Activated CD4-positive, CD25-positive, alpha-beta regulatory T cell treated with anti-CD3 and anti-CD28 coated beads, Interleukin-2, amount 50 U/mL, for 16 hours (primary cell): ENCODE measurements around the gene SLC6A5.

Experiments
- DNase-seq: peaks from one replicate; pipeline ENCODE4 v3.0.0-alpha.2; 2020; ENCODE audit warnings: low read depth, low spot score

Gene SLC6A5

GRCh38 chr11:20668844-20669819 lies 69.7 kb downstream of the SLC6A5 start, which contains the start of gene NELL1:
Gene NELL1, plus strand, starts transcription at chr11:20669586.
- no peak for DNase-seq

DNA sequence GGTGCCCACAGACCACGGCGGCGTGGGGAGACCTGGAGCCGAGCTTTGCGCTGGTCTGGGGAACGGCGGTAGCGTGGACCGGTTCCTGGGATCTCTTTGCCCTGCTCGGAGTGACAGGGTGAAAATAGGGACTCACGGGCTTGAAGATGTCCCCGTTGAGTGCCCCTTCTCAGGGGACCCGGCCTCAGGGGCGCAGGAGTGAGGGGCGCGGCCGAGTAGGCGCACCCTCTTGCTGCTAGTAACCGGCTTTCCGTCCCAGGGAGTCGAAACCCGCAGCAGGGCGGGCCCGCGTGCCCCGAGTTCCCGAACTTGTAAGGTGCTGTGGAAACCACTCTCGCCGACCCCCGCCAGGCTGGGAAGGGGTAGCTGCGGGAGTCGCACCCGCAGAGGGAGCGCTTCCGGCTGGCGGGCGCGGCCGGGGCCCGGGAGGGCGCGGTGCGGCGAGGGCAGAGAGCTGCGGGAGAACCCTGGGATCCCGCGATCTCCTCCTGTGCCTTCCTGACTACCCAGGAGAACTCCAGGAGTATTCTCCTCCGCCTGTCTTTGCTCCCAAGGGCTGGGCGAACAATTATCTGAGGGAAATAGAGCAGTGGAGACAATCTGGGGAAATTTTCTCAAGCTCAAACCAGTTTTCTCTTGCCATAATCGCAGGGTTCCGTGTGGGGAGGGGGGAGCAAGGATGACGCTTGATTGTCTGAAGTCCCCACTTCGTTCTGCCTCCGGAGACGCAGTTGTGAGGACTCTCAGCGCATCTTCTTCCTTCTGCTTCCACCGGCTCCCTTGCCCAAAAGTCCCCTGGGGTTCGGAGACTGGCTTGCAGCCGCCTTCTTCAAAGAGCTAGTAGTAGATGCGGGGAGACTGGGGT lies 70.6 kb downstream of the SLC6A5 start:
- no peak for DNase-seq

DNA sequence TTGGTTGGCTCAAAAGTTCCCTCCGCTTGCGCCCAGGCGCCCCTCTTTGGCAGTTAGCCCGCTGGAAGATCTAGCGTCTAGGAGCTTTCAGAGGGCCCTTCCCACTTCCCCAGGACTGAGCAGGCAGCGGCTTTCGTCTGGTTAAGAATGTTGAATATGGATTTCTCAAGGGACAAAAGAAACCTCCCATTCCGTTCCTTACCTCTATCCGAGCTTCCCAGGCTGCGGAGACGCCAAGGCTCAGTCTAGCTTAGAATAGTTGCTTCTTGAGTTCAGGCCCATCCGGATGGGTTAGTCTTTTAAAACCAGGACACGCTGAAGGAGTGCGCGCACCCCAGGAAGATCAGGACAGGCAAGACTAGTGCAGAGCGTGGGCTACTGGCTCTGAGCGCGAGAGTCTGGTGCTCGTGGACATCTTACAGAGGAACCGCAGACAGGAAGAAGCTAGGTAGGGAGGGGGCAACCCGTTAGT lies 71.6 kb downstream of the SLC6A5 start:
- DNase-seq, result no peak

DNA sequence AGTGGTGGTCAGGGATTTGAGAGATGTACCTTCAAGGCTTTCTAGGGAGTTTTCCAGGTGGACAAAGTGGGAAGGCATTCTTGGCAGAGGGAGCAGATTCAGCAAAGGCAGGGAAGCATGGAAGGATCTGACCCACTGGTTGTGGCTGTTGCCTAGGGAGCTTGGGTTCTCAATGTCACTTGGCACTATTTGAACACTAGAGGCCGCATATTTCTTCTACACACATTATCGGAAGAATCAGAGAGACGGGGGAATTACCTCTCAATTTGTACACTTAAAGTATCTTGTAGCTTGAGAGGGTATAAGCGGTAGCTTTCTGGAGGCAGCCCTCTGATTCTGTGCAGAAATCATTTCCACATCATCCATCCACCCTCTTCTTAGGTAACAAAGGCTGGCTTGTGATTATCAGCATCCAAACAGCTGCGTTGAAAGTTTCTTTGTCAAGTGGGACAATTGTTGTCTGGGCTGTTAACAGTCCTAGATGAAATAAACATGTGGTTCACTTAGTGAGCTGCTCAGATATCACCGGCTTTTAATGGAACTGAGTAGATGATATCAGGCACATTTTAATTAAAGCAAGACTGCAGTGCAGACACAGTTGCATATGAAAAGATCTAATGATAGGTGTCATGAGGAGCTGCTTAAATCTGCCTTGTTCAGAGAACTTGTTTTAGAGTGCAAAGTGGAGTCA lies 72.6 kb downstream of the SLC6A5 start:
- DNase-seq, result no peak

DNA sequence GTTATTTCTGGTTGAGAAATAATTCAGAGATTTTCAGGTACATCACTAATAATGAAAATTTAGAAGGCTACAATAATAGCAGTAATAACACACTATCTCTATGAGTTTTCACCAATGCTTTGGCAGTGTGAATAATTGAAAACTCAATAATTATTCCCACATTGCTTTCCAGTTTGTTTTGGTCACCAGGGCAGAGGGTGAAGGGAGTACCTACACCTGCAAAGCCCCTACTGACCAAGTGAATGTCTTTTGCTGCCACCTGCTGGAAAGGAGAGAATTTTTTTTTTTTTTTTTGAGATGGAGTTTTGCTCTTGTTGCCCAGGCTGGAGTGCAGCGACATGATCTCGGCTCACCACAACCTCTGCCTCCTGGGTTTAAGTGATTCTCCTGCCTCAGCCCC lies 73.2 kb downstream of the SLC6A5 start:
- no peak for DNase-seq

DNA sequence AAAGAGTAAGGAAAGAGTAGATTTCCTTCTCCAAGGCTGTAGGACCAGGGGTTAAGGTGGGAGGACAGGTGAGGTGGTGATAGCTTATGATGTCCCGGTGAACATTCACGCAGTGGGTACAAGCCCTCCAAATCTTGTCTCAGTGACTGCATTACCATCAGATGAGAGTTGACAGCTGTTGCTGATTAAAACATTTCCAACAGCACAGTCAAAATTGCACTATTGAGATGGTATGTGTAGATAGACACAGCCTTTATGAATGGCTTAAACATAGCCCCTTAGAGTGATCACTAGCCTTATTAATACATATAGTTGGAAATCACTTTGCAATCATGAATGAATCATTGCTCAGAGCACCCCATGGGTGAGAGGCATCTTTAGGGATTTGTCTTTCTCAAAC lies 77.2 kb downstream of the SLC6A5 start:
- DNase-seq, result no peak

GRCh38 chr11:20688761-20689160 lies 89.4 kb downstream of the SLC6A5 start:
- no peak for DNase-seq

GRCh38 chr11:20707876-20708275 lies 108.5 kb downstream of the SLC6A5 start:
- no peak for DNase-seq
